Measurements from ENCODE around the gene DNAAF8.

The DNAAF8 gene

DNA sequence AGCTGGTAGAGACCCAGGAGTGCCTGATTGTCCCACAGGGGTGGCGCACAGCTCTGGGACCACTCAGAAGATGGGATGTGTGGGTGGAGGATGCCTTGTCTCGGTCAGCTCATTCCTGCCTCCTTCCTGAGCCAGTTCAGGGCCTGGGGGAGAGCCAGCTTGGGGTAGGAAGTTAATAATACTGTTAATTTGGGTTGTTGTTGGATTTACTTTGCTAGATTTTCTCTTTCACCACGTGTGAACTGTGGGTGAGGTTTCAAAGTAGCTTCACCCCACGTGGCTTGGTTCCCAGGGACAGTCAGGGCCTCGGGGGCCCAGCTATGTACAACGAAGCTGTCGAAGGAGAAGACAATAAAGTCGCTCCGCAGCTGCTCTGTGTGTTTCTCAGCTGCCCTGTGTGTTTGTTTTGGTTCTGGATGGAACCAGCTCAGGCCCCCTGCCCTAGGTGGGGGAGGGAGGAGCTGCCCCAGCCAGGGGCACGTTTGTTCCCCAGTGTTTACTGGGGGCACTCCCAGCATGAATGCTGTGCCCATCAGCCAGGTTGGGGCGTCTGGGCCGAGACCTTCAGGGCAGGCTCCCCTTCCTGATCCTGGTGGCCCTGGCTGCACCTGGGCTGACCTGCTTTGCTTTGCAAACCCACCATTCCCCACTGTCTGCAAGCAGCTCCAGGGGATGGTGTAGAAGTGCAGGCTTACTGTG is 38.7 kb upstream of the DNAAF8 start:
- no peak for DNase-seq (ENCODE audit: low read depth, low spot score)

DNA sequence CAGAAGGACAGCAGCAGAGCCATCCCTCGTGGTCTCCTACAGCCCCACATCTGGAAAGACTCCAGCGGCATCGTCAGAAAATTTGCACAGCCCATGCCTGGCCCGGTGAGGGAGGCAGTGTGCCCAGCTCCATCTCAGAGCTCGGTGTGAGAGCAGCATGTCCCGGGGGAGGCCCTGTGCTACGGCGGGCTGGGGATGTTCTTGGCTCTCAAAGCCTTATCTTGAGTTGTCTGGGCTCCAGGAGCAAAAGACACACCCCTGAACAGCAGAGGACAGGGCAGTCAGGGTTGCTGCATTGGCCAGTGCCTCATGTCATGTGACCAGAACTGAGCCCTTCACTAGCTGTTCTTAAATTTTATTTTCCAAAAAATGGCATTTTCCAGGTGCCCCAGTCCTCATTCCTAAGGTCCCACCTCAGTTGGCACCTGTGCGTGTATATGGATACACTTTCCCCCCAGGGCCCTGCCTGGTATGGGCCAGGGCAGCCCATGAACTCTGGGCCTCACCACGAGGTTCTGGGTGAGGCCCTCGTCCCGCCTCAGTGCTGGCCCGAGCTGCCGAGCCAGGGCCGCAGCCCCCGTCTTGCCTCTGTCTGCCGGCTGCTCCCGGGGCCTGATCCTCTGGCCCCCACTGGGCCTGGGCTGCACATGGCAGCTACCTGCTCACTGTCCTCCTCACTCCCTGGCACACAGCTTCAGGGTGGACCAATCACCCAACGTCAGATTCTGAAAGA is 38.0 kb upstream of the DNAAF8 start:
- DNase-seq (ENCODE audit: low read depth, low spot score): no peak

DNA sequence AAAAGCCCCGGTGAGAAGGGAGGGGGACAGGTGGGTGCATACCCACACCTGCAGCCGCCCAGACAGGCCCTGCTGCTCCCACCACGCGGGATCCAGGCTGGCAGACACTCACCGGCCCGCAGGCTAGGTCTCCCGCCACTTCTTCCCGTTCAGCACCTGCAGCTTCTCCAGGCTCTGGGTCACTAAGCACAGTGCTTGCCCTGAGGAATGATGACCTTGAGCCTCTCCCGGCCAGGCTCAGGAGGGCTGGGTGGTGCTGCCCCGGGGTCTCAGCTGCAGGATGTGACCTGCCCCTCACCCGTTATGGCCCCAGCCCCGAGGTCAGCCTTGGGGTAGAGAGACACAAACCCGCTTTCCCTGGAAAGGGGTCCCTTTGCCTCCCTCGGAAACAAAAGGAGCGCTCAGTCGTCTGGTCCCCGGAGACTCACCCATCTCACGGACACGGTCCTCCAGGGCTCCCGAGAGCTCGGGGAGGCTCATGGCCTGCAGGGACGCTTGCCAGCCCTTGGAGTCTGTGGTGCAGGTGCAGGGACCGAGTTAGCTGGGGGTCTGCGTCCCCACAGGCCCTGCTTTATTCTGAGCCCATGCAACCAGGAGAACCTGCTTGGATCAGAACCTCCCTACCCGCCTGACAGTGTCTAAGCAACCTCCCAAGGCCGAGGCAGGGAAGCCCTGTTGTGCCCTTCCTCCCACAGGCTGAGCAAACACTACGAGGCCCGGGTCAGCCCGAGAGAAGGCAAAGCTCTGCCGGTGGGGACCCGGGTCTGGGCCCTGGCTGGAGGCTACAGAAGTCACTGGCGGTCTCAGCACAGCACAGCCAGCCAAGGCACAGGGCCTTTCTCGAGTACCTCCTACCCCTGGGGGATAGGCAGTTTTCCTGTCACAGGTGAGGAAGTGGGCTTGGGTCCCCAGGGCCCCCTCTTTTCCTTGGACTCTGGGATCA is 37.2 kb upstream of the DNAAF8 start:
- no peak for DNase-seq (ENCODE audit: low read depth, low spot score)

DNA sequence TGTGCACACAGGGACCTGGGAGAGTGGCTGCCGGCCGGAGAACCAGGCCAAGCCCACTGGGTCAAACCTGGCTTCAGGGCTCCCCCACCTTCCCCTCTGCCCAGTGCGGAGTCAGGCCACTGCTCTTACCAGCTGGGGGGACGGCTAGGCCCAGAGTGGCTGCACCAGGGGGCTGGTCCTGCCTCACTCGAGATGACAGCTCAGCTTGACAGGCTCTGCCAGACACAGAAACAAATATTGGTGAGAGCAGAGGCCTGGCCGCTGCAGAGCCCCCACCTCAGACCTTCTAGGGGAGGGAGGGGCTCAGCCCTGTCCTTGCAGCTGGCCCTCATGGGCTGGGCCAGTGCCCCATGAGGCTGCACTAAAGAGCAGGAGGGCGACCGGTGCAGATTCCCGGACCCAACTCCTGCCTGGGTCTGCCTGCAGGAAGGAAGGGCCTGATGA is 36.5 kb upstream of the DNAAF8 start:
- DNase-seq (ENCODE audit: low read depth, low spot score): no peak

DNA sequence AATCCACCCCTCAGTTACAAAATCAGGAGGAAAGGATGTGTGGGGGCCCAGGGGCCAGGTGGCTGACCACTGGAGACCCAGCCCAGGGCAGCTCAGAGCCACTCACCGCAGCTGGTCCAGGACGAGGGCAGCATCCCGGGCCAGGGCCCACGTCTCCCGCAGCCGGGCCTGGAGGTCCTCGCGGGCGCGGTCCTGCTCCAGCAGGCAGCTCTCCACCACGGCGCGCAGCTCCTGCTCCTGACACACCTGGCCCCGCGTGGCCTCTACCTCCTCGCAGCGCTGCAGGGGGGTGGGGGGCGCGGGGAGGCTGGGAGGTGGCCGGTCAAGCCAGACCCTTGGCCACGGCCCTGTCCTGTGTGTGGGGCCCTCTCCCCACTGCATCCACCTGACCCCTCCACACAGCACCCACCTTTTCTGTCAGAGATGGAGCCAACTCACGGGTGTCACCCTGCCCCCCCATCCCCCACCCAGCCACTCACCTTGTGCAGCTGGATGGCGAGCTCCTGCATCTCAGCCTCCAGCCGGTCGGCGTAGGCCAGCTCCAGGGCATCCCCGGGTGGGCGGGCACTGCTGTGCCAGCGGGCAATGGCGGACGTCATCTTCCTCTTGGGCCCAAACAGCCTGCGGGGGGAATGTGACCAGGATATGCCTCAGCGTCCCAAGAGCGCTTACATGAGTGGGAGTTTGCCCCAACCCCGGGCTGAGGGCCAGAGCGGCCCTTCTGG is 35.9 kb upstream of the DNAAF8 start:
- no peak for DNase-seq (ENCODE audit: low read depth, low spot score)

DNA sequence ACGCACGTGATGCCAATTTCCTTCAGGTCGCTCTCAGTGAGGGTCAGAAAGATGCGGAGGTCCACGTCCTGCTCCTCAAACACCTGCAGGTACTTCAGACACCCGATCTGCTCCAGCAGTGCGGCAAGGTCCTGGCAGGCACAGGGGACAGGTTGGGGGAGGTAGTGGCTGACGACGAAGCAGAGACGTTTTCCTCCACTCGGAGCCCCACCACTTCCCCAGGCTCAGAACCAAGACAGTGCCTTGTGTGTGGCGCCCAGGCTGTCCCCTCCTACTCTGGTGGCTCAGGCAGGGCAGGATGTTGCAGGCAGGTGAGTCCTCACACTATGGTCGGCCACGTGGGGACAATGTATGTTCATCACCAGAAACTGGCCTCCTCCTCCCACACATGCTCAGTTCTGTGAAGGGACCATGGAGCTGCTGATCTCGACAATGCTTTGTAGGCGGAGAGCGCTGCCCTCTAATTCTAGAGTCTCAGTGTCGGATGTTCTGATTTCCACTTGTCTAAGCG is 35.2 kb upstream of the DNAAF8 start:
- DNase-seq (ENCODE audit: low read depth, low spot score): no peak

DNA sequence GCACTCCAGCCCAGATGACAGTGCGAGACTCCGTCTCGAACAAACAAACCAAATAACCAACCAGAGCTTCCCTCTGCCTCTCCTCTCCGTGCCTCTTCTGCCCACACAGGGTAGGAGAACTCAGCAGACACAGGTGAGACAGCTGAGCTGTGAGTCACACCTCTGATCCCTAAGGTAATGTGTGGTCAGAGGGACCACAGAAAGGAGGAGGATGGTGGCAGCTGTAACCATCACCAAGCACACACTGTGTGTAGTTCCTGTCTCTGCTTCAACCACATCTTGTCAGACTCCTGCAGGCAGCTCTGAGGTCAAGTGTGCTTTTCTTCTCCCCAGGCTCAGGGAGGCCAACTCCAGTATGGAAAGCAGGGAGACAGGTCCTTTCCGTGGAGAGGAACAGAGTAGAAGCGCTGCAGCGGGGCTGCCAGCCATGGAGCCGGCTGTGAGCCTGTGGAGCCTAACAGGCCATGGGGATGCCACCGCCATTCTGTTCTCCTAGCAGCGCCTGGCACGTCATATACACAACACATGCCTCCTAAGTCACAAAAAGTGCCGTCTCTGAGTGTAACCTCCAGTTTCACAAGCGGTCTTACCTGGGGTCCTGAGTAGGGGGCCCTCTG is 33.8 kb upstream of the DNAAF8 start:
- no peak for DNase-seq (ENCODE audit: low read depth, low spot score)

DNA sequence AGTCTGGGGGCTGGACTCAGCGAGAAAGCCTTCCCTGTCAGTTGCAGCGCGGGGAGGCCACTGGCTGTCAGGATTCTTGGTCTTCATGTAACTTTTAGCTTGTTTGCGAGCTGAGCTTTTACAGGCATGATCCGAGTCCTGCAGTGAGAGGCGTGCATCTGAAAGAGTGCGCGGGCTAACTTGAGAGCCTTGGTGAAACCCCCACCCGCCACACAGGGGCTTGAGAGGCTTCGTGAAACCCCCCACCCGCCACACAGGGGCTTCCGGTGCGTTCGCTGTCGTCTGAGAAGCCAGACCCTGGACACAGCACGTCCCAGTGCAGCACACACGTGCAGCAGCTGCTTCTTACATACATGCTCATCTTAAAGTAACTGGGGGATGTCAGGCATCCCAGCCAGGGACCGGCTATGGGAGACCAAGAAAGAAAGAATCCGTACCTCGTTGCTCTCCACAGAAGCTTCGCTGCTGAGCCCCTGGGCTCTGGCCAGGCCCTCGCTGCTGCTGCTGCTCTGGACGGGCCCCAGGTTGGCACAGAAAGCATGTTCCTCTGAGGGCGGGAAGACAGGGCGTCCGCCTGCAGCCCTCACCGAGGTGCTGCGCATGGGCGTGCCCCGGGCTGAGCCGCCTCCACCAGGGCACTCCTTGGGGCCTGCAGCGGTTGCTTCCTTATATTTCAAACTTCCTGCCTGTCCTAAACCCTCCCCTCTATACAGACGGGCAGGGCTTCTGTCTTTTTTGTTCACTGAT is 33.2 kb upstream of the DNAAF8 start:
- no peak for DNase-seq (ENCODE audit: low read depth, low spot score)

DNA sequence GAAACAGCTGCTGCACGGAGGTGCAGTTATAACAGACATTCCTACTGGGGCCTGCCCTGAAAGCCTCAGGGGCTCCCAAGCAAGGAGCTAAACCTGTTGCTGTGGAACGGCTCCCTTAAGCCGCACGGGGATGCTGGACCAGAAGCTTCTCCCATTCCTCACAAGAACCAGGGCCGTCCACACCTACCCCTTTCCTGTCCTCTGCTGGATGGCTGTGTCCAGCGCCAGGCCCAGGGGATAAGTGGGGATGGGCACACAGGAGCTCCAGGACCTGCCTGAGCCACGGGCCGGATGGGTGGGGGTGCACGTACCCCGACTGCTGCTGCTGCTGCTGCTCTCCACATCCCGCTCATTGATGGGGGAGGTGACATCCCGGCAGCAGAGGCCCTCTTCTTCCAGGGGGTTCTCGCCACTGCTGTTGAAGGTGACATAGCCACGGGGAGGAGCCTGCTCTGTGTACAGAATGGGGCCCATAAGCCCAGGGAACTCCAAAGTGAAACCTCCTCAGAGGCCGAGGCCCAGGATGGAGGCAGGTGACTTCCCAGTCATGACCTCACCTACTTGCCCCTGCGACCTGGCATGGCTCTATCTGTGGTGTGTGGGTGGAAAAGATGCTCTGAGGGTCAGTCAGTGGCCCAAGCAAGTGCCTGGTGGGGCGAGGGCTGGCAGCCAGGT is 32.4 kb upstream of the DNAAF8 start:
- DNase-seq (ENCODE audit: low read depth, low spot score): no peak

DNA sequence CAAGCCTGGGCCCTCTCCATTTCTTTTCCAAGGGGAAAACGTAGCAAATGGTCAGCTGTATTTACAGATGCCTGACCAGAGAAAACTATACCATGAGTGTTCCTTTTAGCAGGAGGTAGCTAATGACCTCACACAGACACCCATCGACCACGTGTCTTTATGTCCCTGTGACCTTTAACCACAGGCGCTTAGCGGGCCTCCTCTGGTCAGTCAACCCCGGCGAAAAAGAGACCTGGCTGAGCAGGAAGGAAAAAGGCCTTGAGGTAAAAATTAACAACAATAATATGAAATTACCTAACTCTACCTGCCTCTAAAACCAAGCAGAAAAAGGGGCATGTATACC is 31.9 kb upstream of the DNAAF8 start:
- no peak for DNase-seq (ENCODE audit: low read depth, low spot score)

DNA sequence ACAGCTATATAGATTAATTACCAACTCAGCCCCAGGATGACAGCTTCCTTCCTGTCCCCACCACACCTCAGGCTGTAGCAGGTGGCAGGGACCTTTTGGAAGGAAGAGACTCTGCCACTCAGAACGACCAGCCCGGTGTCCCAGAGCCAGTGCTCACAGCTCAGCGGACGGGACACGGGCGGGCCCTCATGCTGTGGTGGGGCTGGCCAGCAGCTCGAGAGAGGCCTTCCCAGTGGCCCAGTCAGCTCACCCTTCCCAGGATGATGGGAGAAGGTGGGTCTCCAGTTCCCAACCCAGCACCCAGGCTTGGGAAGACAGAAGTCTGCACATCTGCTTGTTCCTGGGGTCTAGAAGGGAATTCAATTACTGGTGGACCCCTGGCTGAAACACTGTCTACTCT is 30.4 kb upstream of the DNAAF8 start:
- no peak for DNase-seq (ENCODE audit: low read depth, low spot score)

DNA sequence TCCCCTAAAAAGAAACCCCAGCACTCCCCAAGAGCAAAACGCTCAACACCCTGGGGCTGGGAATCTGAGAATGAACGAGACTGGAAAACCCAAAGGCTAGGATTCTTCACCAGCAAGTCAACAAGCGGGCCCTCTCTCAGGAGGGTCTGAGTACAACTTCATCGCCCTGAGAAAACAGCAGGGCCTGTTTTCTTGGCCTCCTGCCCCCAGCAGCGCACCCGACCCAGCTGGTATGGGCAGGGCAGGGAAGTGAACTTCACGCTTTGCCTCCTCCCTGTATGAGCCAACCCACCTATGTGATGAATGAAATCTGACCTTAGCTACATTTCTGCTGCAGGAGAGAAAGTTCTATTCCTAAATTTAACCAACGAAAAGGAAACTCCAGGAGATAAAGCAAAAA is 29.8 kb upstream of the DNAAF8 start:
- no peak for DNase-seq (ENCODE audit: low read depth, low spot score)

DNA sequence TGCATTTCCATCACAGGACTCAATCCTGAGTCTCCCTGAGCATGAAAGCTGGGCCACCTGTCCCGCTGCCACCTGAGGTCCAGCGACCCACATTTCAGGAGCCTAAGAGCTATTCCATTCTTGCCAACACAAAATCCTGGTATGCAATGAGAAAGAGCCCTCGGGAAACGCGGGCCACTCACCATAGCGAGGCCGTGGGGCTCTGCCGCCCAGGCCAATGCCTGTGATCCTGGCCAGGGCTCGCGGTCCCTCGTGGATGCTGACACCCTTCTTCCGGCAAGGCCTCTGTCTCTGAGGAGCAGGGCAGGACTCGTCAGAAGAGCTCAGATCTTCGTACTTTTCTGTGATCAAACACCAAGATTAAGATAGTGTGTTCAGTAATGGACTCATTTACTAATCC is 29.4 kb upstream of the DNAAF8 start:
- DNase-seq (ENCODE audit: low read depth, low spot score): no peak

DNA sequence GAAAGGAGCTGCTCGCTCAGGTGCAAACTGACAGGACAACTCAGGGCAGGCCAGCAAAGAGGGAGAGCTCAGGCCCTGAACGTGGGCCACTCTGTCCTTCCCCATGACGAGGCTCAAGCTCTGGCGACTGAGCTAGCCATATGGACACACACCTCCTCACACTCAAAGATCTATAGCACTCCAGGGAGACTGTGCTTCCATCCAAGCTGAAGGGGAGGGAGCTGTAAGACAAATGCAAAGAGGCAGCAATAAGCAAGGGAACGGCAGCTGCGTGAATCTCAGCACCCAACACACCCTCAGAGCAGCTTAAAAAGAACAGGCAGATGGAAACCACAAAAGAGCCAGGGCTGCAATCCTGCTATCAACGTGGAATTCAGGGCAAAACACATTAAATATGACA is 27.5 kb upstream of the DNAAF8 start:
- DNase-seq (ENCODE audit: low read depth, low spot score): no peak

DNA sequence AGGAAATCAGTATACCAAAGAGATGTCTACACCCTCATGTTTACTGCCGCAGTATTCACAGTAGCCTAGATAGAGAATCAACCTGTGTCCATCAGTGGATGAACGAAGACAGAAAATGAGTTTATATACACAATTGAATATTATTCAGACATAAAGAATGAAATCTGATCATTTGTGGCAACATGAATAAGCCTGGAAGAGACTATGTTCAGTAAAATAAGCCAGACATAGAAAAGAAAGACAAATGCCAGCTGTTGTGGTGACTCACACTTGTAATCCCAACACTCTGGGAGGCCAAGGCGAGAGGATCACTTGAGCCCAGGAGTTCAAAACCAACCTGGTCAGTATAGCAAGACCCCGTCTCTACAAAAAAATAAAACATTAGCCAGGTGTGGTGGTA is 24.9 kb upstream of the DNAAF8 start:
- DNase-seq (ENCODE audit: low read depth, low spot score): no peak

DNA sequence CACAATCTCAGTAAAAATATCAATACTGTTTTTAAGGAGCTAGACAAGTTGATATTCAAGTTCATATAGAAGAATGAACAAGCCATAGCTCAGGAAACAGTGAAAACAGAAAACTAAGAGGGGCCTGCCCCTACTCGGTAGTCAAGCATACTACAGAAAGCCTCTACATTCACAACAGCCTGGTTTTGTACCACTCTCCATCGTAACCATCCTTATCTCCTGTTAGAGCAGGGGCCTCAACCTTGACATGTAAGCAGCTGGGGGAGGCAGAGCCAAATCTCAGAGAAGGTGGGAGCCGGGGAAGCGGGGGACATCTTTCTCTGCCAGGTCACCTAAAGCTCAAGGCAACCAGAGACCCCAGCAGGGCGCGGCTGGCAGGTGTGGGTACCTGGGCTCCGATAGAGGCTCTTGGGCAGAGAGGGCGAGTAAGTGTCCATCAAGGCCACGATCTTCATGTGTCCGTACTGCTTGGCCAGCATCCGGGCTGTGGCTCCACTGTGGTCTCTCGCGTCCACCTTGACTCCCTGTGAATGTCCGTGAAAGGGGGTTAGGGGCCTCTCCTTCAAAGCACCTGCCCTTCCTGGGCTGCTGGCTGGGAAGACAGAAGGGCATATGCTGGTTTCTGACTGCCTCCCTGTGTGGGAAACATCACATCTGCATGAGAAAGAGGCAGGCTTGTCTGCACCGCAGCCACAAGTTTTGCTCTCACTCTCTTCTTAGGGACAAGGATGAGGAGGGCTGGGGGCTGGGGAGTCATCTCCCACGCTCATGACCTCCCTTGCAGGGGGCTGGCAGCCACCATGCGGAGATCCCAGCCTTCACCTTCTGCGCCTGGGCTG is 20.5 kb upstream of the DNAAF8 start:
- DNase-seq (ENCODE audit: low read depth, low spot score): no peak

DNA sequence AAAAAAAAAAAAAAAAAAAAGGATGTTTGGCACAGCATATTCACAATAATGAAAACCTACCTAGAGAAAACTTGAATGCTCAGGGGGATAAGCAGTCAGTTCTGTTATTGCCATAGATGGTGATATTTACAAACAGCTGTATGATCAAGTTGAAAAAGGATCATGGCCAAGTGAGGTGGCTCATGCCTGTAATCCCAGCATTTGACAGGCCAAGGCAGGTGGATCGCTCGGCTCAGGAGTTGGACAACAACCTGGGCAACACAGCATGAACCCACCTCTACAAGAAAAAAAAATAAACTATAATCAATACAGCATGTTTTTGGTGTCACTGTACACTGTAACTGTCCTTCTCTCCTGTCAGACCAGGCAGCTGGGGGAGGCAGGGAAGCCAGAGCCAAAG is 19.3 kb upstream of the DNAAF8 start:
- DNase-seq (ENCODE audit: low read depth, low spot score): no peak

DNA sequence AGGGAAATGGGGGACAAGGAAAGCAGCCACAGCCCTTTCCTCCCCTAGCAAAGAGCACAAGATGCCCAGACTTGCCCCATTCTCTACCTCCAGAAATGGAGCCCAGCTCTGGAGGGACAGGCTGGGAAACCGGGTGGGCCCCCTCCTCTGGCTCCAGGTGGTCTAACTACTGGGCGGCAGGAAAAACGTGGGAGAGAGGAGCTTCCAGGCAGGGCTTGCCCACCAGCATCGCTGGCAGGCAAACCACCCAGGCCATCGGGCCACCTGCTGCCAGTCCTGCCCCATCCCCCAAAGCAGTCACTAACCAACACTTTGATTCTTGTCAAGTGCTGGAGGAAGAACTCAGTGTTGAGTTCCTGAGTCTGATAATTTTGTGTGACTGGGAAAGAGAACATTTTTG is 15.9 kb upstream of the DNAAF8 start:
- DNase-seq (ENCODE audit: low read depth, low spot score): no peak
